Keratinocyte (primary cell): Measurements from ENCODE around the gene DDX4.

Experiments
- CTCF ChIP-seq, 3 experiments: IDR thresholded peaks in 1 of 3; conservative IDR thresholded peaks in 1 of 3; optimal IDR thresholded peaks in 1 of 3; 2 replicates in 2 of 3; 3 replicates in 1 of 3; pipeline versions ENCODE3 to v1.5.1; 2011; ENCODE audit warnings: low read length in 3 of 3, mild to moderate bottlenecking in 3 of 3, moderate library complexity in 2 of 3, control low read depth in 1 of 3, inconsistent platforms in 1 of 3; ENCODE audit not compliant: insufficient read depth in 2 of 3; ENCODE audit errors: extremely low read depth in 1 of 3
- EZH2 ChIP-seq: IDR thresholded peaks from one replicate; pipeline ENCODE4 v1.6.1; 2012; ENCODE audit warnings: inconsistent platforms, mild to moderate bottlenecking, low read length, moderate library complexity

DNA sequence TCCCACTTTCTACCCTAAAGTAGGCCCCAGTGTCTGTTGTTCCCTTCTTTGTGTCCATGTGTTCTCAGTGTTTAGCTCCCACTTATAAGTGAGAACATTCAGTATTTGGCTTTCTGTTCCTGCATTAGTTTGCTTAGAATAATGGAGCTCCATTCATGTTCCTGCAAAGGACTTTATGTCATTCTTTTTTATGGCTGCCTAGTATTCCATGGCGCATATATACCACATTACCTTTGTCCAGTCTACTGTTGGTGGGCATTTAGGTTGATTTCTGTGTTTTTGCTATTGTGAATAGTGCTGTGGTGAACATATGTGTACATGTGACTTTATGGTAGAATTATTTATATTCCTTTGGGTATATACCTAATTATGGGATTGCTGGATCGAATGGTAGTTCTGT lies 30.4 kb downstream of the DDX4 start:
- no peak for TF ChIP-seq CTCF (optimal IDR thresholded peaks at IDR 0.05 in 1 of 3, IDR thresholded peaks at IDR 0.05 in 1 of 3, conservative IDR thresholded peaks at IDR 0.05 in 1 of 3; ENCODE audit: extremely low read depth in 1 of 3, insufficient read depth in 2 of 3, low read length in 3 of 3)
- TF ChIP-seq EZH2, result no peak
